LNCaP clone FGC (cell line): ENCODE data around the gene LCMT2.
A peak's percentile ranks its signal among the peaks of the same experiment; 100 is the strongest.

Source experiments
- DNase-seq: peaks from one replicate; pipeline ENCODE4 v3.0.0-alpha.2; 2011; ENCODE audit warnings: low read depth
- H3K4me3 ChIP-seq: 2 replicates; pipeline ENCODE4 v1.5.1; 2011; ENCODE audit warnings: mild to moderate bottlenecking, low read depth, low read length, control low read depth
- CTCF ChIP-seq: IDR thresholded peaks from 2 replicates; pipeline ENCODE4 v1.5.1; 2012; ENCODE audit warnings: mild to moderate bottlenecking; ENCODE audit not compliant: control insufficient read depth, insufficient read depth; ENCODE audit errors: extremely low read depth

LCMT2 gene

GRCh38 chr15:43275740-43276562 is 54.4 kb downstream of the LCMT2 start:
- TF ChIP-seq CTCF = no peak
- no peak overlapping the region for H3K4me3 ChIP-seq
- DNase-seq = no peak

- no peak overlapping the region for H3K4me3 ChIP-seq
- no peak for TF ChIP-seq CTCF
- DNase-seq = peak; percentile 51
Observed at GRCh38 chr15:43274136-43274535, 56.2 kb downstream of the LCMT2 start.
